GM18519 (cell line): ENCODE measurements around the gene MYL6B.
"Not testable (repeated sequence)": the region's sequence is repeated elsewhere in the genome, so short reads cannot be mapped to it uniquely, and the experiment has no call there.

ENCODE experiments used
- ATAC-seq: cut with Tn5 transposase; IDR thresholded peaks from one replicate; pipeline ENCODE4 v1.9.1; 2021; ENCODE audit warnings: mild to moderate bottlenecking, moderate library complexity; ENCODE audit not compliant: unreplicated experiment, low FRiP score

Gene MYL6B

GRCh38 chr12:56151672-56152131 lies 685 bp upstream of the MYL6B start:
- ATAC-seq: peak; percentile 35

GRCh38 chr12:56152756-56153677 lies 630 bp downstream of the MYL6B start:
- no peak for ATAC-seq

- ATAC-seq: no peak
Observed at GRCh38 chr12:56153678-56154065, 1.3 kb downstream of the MYL6B start.

GRCh38 chr12:56154246-56154771 lies 1.9 kb downstream of the MYL6B start:
- no peak for ATAC-seq

- no peak for ATAC-seq
Observed at GRCh38 chr12:56154818-56155217, 2.4 kb downstream of the MYL6B start.

- ATAC-seq: no peak
Observed at GRCh38 chr12:56155256-56155845, 3.0 kb downstream of the MYL6B start.

GRCh38 chr12:56156464-56157200 lies 4.2 kb downstream of the MYL6B start:
- not testable (repeated sequence) for ATAC-seq

- ATAC-seq: peak; percentile 18
Observed at GRCh38 chr12:56157201-56158028, 5.0 kb downstream of the MYL6B start.

GRCh38 chr12:56158029-56158925 lies 5.9 kb downstream of the MYL6B start, which contains the start of gene MYL6:
Gene MYL6 (plus strand): TSS chr12:56158359. CDS start chr12:56158402, 43 bp downstream.
- ATAC-seq: peak; percentile 70

GRCh38 chr12:56158926-56159461 lies 6.6 kb downstream of the MYL6B start:
- ATAC-seq: no peak

- ATAC-seq: no peak
Observed at GRCh38 chr12:56159482-56160192, 7.2 kb downstream of the MYL6B start.

- ATAC-seq: no peak
Observed at GRCh38 chr12:56160193-56160763, 7.9 kb downstream of the MYL6B start.

GRCh38 chr12:56160894-56161689 lies 8.7 kb downstream of the MYL6B start:
- no peak for ATAC-seq

- ATAC-seq: no peak
Observed at GRCh38 chr12:56161690-56162351, 9.4 kb downstream of the MYL6B start.

GRCh38 chr12:56162468-56163290 lies 10.3 kb downstream of the MYL6B start:
- no peak for ATAC-seq
